ENCODE data around the gene PEMT. TPM values are rescaled to one million over a fixed set of nuclear protein-coding genes. Genes with fewer than 3 reads are reported as not detected.

The PEMT gene, protein sequence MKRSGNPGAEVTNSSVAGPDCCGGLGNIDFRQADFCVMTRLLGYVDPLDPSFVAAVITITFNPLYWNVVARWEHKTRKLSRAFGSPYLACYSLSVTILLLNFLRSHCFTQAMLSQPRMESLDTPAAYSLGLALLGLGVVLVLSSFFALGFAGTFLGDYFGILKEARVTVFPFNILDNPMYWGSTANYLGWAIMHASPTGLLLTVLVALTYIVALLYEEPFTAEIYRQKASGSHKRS
- total RNA-seq, result 17.1 and 20.9 TPM in 2 replicates

GRCh38 chr17:17591355-17592298 lies at the start of gene PEMT:
TSS of gene PEMT (minus strand) at chr17:17591708. CDS start at chr17:17591626, 82 bp downstream.

DNA sequence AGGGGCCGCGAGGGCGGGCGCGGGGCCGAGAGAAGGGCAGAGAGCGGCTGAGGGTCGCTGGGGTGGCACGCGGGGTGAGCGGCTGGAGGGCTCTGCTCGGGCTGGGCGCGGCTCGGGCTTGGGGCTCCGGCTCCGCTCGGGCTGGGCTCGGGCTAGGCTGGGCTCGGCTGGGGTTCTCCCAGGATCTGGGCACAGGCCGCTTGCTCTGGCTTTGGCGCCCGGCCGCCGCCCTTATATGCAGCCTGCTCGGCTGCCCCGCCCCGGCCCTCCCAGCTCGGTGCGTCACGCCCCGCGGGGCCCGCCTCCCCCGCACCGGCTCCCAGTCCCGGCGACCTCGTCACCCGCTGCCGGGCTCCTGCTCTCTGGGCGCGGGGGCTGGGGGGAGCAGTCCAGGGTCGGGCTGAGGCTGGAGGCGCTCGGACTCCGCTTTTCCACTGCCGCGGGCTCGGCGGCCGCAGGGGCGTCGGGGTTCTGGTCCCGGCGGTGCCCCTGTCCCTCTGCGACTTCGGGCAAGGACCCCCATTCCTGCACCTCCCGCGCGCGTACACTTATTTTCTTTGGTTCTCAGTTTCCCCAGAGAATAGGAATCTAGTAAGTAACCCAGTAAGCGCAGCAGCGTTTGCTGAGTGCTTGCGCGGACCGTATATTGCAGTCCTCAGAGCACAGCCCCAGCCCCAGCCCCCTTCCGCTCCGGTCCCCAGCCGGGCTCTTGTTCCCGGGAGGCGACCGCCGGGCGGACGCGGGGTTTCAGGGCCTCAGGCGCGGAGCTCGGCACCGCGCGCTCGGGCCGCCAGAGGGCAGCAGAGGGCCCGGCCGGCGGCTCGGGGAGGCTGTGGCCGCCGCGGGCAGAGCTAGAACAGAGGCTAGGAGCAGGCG lies 95.1 kb downstream of the PEMT start, which contains the start of gene RASD1:
Gene RASD1 (minus strand): TSS at position 207 of the 876 bp plus-strand sequence. CDS start 214 bp downstream, outside the sequence.

GRCh38 chr17:17476865-17477467 lies 114.5 kb downstream of the PEMT start, which contains the start of gene MED9:
TSS of gene MED9 (plus strand) at chr17:17477000. CDS start at chr17:17477042, 42 bp downstream.

Other genes with a start within 250 kb of the PEMT start
- 8.4 and 10.4 TPM in 2 replicates for gene MED9, start 114.7 kb downstream of the PEMT start, total RNA-seq
- gene RASD1, start 95.3 kb downstream of the PEMT start, total RNA-seq, result 6.1 and 14.1 TPM in 2 replicates
- gene RAI1, start 89.8 kb upstream of the PEMT start, total RNA-seq, result 7.2 and 12.7 TPM in 2 replicates
- gene SREBF1, start 245.3 kb upstream of the PEMT start, total RNA-seq, result 22.4 and 23.0 TPM in 2 replicates

All from endothelial cell of coronary artery (primary cell).